Common myeloid progenitor, CD34-positive (primary cell): ENCODE measurements around the gene AICDA.
"Not testable (repeated sequence)": the region's sequence is repeated elsewhere in the genome, so short reads cannot be mapped to it uniquely, and the experiment has no call there.

Source experiments
- CTCF ChIA-PET: fragments of 350-600 bp; sonication (Branson Sonifier 250); formaldehyde crosslinking; loops from one replicate; lab custom pipeline; 2021; ENCODE audit warnings: antibody characterized with exemption; lab: Charles Lee
- POLR2A ChIA-PET: fragments of 350-600 bp; sonication (Branson Sonifier 250); formaldehyde crosslinking; loops from one replicate; lab custom pipeline; 2021; ENCODE audit warnings: antibody characterized with exemption; lab: Charles Lee
- DNase-seq, 3 donors: peaks; one replicate each; pipeline versions ENCODE4 v3.0.0 to v3.0.0-alpha.2; 2013
- H3K27ac ChIP-seq, 2 experiments: 1 replicate in 1 of 2; 2 replicates in 1 of 2; pipeline ENCODE4 v1.7.0; 2013; ENCODE audit warnings: inconsistent platforms in 2 of 2, low read length in 2 of 2, mild to moderate bottlenecking in 2 of 2, low read depth in 1 of 2, moderate library complexity in 1 of 2; ENCODE audit not compliant: severe bottlenecking in 2 of 2, insufficient read depth in 1 of 2, poor library complexity in 1 of 2
- H3K27me3 ChIP-seq, 5 experiments: replicated peaks in 2 of 5; 1 replicate in 3 of 5; 2 replicates in 2 of 5; pipeline versions ENCODE4 v1.6.1 to v1.7.0; 2013; ENCODE audit warnings: low read length in 4 of 5, mild to moderate bottlenecking in 2 of 5, moderate library complexity in 2 of 5, inconsistent platforms in 1 of 5; ENCODE audit not compliant: insufficient read depth in 5 of 5, control insufficient read depth in 4 of 5
- H3K36me3 ChIP-seq, 4 experiments: 1 replicate in 2 of 4; 2 replicates in 2 of 4; pipeline versions ENCODE4 v1.6.1 to v1.7.0; 2013; ENCODE audit warnings: low read length in 3 of 4, control low read depth in 1 of 4, mild to moderate bottlenecking in 1 of 4; ENCODE audit not compliant: control insufficient read depth in 4 of 4, insufficient read depth in 4 of 4
- H3K4me1 ChIP-seq, 4 experiments: 1 replicate in 3 of 4; 2 replicates in 1 of 4; pipeline versions ENCODE4 v1.6.1 to v1.7.1; 2013; ENCODE audit warnings: low read length in 3 of 4, mild to moderate bottlenecking in 3 of 4, control low read depth in 1 of 4, inconsistent platforms in 1 of 4, moderate library complexity in 1 of 4; ENCODE audit not compliant: control insufficient read depth in 4 of 4, insufficient read depth in 4 of 4; ENCODE audit errors: control extremely low read depth in 1 of 4
- H3K4me3 ChIP-seq, 7 experiments: 1 replicate in 4 of 7; 2 replicates in 3 of 7; pipeline versions ENCODE4 v1.5.1 to v1.7.0; 2013; ENCODE audit warnings: mild to moderate bottlenecking in 7 of 7, low read length in 6 of 7, moderate library complexity in 6 of 7, inconsistent platforms in 2 of 7, low read depth in 2 of 7, control low read depth in 1 of 7; ENCODE audit not compliant: insufficient read depth in 4 of 7, control insufficient read depth in 1 of 7; ENCODE audit errors: extremely low read depth in 1 of 7
- H3K9me3 ChIP-seq, 5 experiments: 1 replicate in 4 of 5; 2 replicates in 1 of 5; pipeline versions ENCODE4 v1.6.1 to v1.7.1; 2013; ENCODE audit warnings: low read length in 4 of 5, mild to moderate bottlenecking in 2 of 5, inconsistent platforms in 1 of 5, low read depth in 1 of 5, moderate library complexity in 1 of 5; ENCODE audit not compliant: control insufficient read depth in 4 of 5, insufficient read depth in 2 of 5; ENCODE audit errors: control extremely low read depth in 1 of 5
- WGBS: methylation state at CpG from one replicate; pipeline ENCODE4 v1.1.5; 2013; ENCODE audit not compliant: insufficient coverage; 5-methylcytosine and 5-hydroxymethylcytosine counted together

Gene AICDA

GRCh38 chr12:8636007-8636346 lies 23.3 kb upstream of the AICDA start:
- H3K36me3 ChIP-seq, H3K27ac ChIP-seq, H3K9me3 ChIP-seq, H3K4me1 ChIP-seq, CTCF ChIA-PET, POLR2A ChIA-PET, H3K4me3 ChIP-seq, DNase-seq, H3K27me3 ChIP-seq: not testable (repeated sequence)
- no CpG with 5 or more reads among the region's 8 CpGs for WGBS

GRCh38 chr12:8635342-8636006 lies 22.8 kb upstream of the AICDA start:
- H3K36me3 ChIP-seq, DNase-seq, H3K4me1 ChIP-seq, H3K4me3 ChIP-seq, POLR2A ChIA-PET, H3K27me3 ChIP-seq, H3K9me3 ChIP-seq, CTCF ChIA-PET, H3K27ac ChIP-seq: not testable (repeated sequence)
- 100% methylated on average over 1 of the region's 9 CpGs for WGBS

GRCh38 chr12:8630131-8630530 lies 17.5 kb upstream of the AICDA start:
- Histone ChIP-seq H3K4me1 (no peaks in the 10 kb centered on the region), H3K27ac (no peak overlapping the region), H3K9me3 (no peaks in the 10 kb centered on the region), H3K27me3 (no peaks in the 10 kb centered on the region), H3K4me3 (no peak overlapping the region), H3K36me3 (no peaks in the 10 kb centered on the region)
- ChIA-PET POLR2A (no interaction called here), CTCF (interaction anchor here (3.1 kb wide), 1 partner anchor 15 kb away, joined by 7 read pairs; no protein-coding TSS in a partner anchor)
- 100% methylated on average over 1 of the region's 4 CpGs for WGBS
- DNase-seq: no peak

GRCh38 chr12:8629486-8630033 lies 16.9 kb upstream of the AICDA start:
- Histone ChIP-seq H3K4me1 (no peaks in the 10 kb centered on the region), H3K9me3 (no peaks in the 10 kb centered on the region), H3K36me3 (no peaks in the 10 kb centered on the region), H3K4me3 (no peak overlapping the region), H3K27ac (no peak overlapping the region), H3K27me3 (no peaks in the 10 kb centered on the region)
- WGBS: 56% methylated on average over 2 of the region's 3 CpGs
- ChIA-PET POLR2A (no interaction called here), CTCF (interaction anchor here (3.1 kb wide), 1 partner anchor 15 kb away, joined by 7 read pairs; no protein-coding TSS in a partner anchor)
- DNase-seq: peak in 1 of 3 donors; percentile 4

- ChIA-PET POLR2A (no interaction called here), CTCF (interaction anchor here (1.6 to 3.1 kb wide), 2 partner anchors 16 to 85 kb away, joined by 4 to 7 read pairs; no protein-coding TSS in a partner anchor)
- Histone ChIP-seq H3K4me3 (no peak overlapping the region), H3K4me1 (no peaks in the 10 kb centered on the region), H3K27me3 (no peaks in the 10 kb centered on the region), H3K27ac (no peak overlapping the region), H3K36me3 (no peaks in the 10 kb centered on the region), H3K9me3 (no peaks in the 10 kb centered on the region)
- no peak for DNase-seq
- WGBS: 100% methylated on average over 1 of the region's 3 CpGs
These were observed 16.1 kb upstream of the AICDA start for GRCh38 chr12:8628731-8629130.

- H3K36me3 ChIP-seq, DNase-seq, H3K9me3 ChIP-seq, CTCF ChIA-PET, H3K4me3 ChIP-seq, POLR2A ChIA-PET, H3K4me1 ChIP-seq, H3K27ac ChIP-seq, H3K27me3 ChIP-seq: not testable (repeated sequence)
- WGBS: 100% methylated on average over 3 of the region's 26 CpGs
These were observed 12.1 kb upstream of the AICDA start for GRCh38 chr12:8624750-8625149.

- no peak for DNase-seq
- H3K27me3 ChIP-seq: no peaks in the 10 kb centered on the region
- H3K9me3 ChIP-seq: no peaks in the 10 kb centered on the region
- ChIA-PET POLR2A (no interaction called here), CTCF (interaction anchor here (1.6 kb wide), 1 partner anchor 9 kb away, joined by 3 read pairs; no protein-coding TSS in a partner anchor)
- 87% methylated on average over 4 of the region's 4 CpGs for WGBS
- H3K36me3 ChIP-seq: no peaks in the 10 kb centered on the region
- peaks cover 0 to 10% (median 5%) of the 10 kb centered on the region in 4 experiments for H3K4me1 ChIP-seq
- H3K4me3 ChIP-seq: no peak overlapping the region
- H3K27ac ChIP-seq: no peak overlapping the region
These were observed 10.0 kb upstream of the AICDA start for GRCh38 chr12:8622646-8623045.
